ENCODE measurements around the gene ZNF565.
"Not testable (repeated sequence)": the region's sequence is repeated elsewhere in the genome, so short reads cannot be mapped to it uniquely, and the experiment has no call there.

ZNF565 gene

DNA sequence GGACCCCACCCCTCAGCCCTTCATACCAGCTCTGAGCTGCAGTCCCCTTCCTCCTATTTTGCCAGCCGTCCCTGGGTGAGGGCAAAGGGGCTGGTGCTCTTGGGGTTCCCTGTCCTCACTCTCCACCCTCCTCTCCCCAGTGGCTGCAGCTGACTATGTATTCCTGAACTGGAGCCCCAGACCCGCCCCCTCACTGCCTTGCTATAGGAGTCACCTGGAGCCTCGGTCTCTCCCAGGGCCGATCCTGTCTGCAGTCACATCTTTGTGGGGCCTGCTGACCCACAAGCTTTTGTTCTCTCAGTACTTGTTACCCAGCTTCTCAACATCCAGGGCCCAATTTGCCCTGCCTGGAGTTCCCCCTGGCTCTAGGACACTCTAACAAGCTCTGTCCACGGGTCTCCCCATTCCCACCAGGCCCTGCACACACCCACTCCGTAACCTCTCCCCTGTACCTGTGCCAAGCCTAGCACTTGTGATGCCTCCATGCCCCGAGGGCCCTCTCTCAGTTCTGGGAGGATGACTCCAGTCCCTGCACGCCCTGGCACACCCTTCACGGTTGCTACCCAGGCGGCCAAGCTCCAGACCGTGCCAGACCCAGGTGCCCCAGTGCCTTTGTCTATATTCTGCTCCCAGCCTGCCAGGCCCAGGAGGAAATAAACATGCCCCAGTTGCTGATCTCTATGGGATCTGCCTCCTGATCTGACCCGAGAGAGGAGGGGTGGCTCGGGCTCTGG lies 64.6 kb downstream of the ZNF565 start:
- no peak for DNase-seq (ENCODE audit: low read depth)

DNA sequence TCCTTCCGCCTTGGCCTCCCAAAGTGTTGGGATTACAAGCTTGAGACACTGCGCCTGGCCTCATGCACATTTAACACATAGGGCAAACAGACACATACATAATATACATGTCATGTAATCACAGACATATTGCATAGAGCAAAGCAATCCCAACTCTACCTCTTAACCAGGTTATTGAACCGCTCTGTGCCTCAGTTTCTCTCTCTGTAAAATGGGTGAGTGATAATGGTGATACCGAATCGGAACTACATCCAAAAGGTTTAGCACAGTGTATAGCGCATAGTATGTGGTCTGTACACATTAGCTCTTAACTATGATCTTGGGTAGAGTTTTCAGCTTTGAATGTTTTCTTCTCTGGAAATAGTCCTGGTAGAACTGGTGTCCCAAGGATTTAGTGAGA lies 69.8 kb downstream of the ZNF565 start:
- DNase-seq (ENCODE audit: low read depth): no peak

DNA sequence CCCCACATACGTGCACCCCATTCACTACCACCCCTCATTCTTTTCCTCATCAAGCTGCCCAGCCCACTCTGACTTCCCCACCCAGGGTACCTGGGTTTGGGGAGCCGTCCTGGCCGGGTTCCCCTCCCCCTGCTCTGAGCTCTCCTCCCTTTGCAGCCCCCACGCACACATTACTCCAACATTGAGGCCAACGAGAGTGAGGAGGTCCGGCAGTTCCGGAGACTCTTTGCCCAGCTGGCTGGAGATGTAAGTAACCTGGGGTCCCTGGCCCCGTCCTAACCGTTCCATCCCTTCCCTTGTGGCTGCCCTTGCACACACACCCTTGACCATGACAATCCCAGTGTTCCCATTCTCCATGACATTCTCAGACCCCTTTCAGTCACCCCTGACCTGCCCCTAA lies 72.0 kb downstream of the ZNF565 start:
- no peak for DNase-seq (ENCODE audit: low read depth)

DNA sequence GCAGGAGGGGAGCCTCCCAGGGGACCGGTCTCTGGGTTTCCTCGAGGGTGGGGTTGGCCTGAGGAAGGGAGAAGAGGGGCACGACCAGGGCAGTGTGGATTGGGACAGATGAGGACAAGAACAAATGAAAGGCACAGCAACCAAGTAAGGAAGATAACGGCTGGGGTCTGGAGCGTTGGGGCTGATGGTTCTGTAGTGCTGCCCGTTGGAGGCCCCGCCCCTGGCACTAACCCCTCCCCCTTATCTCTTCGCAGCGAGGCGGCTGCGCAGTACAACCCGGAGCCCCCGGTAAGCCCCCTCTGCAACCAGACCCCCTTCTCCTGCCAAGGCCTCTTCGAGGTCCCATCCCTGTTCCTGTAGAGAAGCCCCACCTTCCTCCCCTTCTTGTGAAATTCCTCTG lies 72.4 kb downstream of the ZNF565 start:
- no peak for DNase-seq (ENCODE audit: low read depth)

DNA sequence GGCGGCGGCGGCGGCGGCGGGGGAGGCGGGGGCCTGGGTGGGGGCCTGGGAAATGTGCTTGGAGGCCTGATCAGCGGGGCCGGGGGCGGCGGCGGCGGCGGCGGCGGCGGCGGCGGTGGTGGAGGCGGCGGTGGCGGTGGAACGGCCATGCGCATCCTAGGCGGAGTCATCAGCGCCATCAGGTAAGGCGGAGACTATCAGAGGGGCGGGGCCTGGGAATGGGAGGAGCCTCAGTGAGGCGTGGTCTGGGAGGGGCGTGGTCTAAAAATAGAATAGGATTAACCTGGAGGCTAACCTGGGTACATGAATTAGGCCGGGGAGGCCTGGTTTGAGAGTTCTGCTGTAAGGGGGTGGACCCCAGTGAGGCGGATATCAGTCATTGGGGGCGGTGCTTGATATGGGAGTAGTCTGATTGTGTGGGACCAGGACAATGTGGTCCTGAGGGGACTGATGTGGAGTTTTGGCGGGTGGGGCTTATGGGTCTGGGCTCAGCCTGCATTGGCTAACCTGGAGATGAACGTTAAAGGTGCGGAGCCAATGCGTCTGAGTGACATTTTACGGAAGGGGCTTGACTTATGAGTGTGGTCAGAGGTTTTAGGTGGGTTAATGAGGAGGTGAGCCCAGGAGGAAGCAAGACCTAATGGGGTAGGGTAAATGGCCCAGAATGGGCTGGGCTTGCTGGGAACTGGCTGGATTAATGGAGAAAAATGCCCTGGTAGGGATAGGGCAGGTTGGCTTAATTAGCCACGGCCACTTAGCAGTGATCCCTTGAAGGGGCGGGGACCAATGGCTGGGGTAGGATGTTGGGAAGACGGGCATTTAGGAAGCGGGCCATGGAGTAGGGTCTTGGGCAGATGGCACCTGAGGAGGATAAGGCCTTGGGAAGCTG lies 73.2 kb downstream of the ZNF565 start:
- DNase-seq (ENCODE audit: low read depth): peak; percentile 85

DNA sequence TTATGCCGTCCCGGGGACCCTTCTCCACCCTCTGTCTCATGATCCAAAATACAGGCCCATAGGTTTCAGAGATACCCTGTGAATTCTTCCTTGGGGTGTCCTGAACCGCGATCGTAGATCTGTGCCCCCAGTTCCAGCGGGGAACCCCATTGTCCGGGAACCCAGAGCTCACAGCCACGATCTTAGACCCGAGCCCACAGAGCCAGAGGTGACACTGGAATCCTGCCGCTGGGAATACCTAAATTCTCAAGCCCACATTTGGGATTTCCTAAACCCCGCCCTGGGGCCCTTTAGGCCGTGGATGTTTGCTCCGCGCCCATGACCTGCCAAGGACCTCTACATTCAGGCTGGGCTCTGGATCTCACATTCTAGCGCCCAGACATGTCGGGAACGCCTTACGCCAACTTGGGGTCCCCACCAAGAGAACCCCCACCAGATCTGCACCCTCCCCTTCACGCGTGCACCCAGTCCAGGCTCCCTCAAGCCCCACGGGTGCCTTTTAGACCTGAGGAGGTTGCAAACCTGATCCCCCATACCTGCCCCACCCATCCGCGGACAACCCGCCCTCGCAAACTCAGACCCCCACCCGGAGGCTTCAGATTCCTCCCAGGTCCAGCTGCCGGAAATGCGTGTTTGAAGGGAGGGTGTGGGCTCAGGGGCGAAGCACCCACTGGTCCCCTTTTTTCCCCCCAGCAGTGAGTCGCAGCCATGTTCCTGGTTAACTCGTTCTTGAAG lies 74.0 kb downstream of the ZNF565 start:
- DNase-seq (ENCODE audit: low read depth): peak; percentile 70

DNA sequence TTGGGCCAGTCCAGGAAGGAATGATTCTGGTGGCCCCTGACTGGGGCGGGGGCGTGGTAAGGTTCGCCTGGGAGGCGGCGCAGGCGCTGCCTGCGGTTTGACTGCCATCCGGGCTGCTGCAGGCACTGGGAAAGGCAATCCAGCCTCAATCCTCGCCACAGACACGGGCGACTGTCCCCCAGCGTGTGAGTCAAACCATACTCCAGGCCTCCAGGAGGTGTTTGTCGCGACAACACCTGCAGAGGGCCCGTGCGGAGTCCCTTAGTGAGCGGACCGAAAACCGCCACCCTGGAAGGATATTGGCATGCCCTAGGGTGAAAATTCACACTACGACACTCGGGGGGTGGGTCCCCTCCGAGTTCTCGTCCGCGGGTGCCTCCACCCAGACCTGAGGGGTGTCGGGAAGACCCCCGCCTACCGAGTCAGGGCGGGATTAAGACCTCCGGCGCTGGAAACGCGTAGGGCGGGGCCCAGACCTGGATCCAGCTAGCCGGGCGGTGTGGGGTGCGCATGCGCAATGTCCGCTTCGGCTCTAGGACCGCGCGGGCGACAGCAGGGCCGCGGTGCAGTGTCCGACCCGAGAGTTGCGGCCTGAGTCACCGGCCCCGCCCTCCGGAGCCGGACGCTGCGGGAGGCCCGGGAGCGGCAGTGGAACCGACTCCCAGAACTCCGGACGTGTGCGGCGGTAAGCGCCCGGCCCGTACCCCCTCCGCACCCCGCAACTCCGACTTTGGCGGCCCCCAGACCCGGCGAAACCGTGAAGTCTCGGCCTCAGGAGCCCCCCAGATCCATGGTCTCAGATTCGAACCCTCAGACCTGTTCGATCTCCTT lies 74.8 kb downstream of the ZNF565 start, which contains the start of gene CAPNS1:
Gene CAPNS1, plus strand, starts transcription at position 594 of the 831 bp plus-strand sequence. CDS start 946 bp downstream, outside the sequence.
- peak; percentile 96 for DNase-seq (ENCODE audit: low read depth)

DNA sequence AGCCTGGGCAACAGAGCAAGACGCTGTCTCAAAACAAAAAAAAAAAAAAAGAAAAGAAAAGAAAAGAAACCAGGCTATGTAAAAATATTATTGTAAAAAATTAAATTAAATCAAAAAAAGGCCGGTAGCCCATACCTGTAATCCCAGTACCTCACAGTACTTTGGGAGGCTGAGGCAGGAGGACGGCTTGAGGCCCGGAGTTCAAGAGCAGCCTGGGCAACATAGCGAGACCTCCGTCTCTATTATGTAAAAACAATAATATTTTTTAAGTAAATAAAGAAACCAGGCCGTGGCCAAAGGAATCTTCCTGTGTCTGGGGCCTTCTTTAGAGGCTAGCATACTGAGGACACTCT lies 75.4 kb downstream of the ZNF565 start:
- DNase-seq (ENCODE audit: low read depth): no peak

DNA sequence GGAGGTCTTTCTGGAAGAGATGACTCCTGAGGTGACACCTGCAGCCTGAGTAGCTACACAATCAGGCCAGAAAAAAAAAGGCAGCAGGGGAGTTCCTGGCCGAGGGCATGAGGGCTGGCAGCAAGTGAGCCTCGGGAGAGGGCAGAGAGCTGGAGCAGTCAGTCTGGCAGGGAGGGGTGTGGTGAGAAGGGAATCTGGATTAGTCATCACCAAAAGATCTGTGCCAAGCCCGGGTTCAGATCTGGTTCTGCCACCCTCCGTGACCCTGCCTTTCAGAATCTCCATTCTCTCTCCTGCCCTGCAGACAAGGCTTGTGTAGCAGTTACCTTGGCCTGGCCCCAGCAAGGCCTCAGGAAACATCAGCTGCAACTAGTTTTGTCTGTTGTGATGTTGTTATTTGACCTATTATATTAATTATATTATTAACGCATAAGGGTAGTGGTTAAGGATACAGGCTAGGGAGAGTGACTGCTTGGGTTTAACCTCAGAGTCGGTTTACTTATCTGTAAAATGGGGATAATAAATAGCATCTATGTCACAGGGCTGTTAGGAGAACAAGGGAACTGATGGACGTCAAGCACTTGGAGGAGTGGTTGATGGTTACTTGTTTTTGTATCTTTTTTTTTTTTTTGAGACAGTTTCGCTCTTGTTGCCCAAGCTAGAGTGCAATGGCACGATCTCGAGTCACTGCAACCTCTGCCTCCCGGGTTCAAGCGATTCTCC lies 77.3 kb downstream of the ZNF565 start:
- DNase-seq (ENCODE audit: low read depth): peak; percentile 80

DNA sequence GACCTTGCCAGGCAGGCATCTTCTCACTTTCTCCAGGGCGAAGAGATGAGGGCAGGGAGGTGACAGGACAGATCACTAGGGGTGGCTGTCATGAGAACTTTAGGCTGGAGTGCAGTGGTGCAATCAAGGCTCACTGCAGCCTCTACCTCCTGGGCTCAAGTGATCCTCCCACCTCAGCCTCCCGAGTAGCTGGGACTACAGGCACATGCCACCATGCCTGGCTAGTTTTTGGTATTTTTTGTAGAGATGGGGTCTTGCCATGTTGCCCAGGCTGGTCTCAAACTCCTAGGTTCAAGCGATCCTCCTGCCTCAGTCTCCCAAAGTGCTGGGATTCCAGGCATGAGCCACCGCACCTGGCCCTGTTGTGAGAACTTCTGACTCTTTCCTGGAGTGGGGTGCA lies 79.6 kb downstream of the ZNF565 start:
- not testable (repeated sequence) for DNase-seq (ENCODE audit: low read depth)

All from EH (cell line).